ENCODE measurements around the gene TRMT61A.

GRCh38 chr14:103576371-103577024 lies 47.5 kb downstream of the TRMT61A start:
- TF ChIP-seq CTCF (IDR thresholded peaks at IDR 0.05) (no peak), ZFX (IDR thresholded peaks at IDR 0.05; ENCODE audit: borderline replicate concordance) (no peak)
